IPS-20b (cell line): ENCODE measurements around the gene C4BPB.

ENCODE experiments used
- H3K27ac ChIP-seq: one replicate; pipeline ENCODE4 v1.5.1; 2013; ENCODE audit warnings: low read length
- H3K27me3 ChIP-seq: 2 replicates; pipeline ENCODE4 v1.6.1; 2013; ENCODE audit warnings: mild to moderate bottlenecking, low read length, inconsistent platforms; ENCODE audit not compliant: insufficient read depth
- H3K36me3 ChIP-seq: 2 replicates; pipeline ENCODE4 v1.6.1; 2013; ENCODE audit warnings: low read depth, mild to moderate bottlenecking, inconsistent platforms, low read length, moderate library complexity; ENCODE audit not compliant: insufficient read depth
- H3K4me1 ChIP-seq: 2 replicates; pipeline ENCODE4 v1.6.1; 2013; ENCODE audit warnings: mild to moderate bottlenecking, control low read depth, inconsistent platforms, low read length, moderate library complexity; ENCODE audit not compliant: insufficient read depth
- H3K4me3 ChIP-seq: 2 replicates; pipeline ENCODE4 v1.5.1; 2013; ENCODE audit warnings: mild to moderate bottlenecking, low read length, inconsistent platforms
- H3K9ac ChIP-seq: 2 replicates; pipeline ENCODE4 v1.6.1; 2013; ENCODE audit warnings: low read depth, mild to moderate bottlenecking, inconsistent platforms, low read length, moderate library complexity
- H3K9me3 ChIP-seq: 2 replicates; pipeline ENCODE4 v1.6.1; 2013; ENCODE audit warnings: mild to moderate bottlenecking, low read depth, low read length, inconsistent platforms; ENCODE audit not compliant: insufficient read depth

C4BPB gene

GRCh38 chr1:207063014-207063413 is 25.6 kb upstream of the C4BPB start:
- no peaks in the 10 kb centered on the region for H3K27me3 ChIP-seq
- H3K36me3 ChIP-seq, result peaks cover 44% of the 10 kb centered on the region
- H3K4me1 ChIP-seq, result no peaks in the 10 kb centered on the region

GRCh38 chr1:207064561-207064960 is 24.1 kb upstream of the C4BPB start:
- H3K9ac ChIP-seq, result no peak overlapping the region

More at GRCh38 chr1:207063014-207063413, 25.6 kb upstream of the C4BPB start:
- no peak overlapping the region for H3K9ac ChIP-seq
- no peaks in the 10 kb centered on the region for H3K9me3 ChIP-seq
- no peak overlapping the region for H3K27ac ChIP-seq
- no peak overlapping the region for H3K4me3 ChIP-seq

DNA sequence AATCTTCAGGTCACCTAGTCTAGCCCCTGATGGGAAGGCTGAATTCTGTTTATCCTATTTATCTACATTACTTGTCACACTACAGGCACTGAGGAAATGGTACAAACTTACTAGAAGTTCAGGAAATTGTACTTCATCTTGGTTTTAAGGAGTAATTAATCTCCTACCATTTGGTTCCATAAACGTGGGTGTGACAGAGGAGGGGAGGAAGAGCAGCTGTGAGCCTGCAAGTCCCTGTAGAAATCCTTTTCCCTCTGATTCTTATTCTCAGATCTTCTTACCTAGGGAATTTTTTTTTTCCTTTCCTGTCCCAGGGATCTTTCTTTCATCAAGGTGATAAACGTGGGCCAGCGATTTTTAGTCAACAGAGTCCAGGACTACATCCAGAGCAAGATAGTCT is 21.5 kb upstream of the C4BPB start:
- Histone ChIP-seq H3K36me3 (peaks cover 76% of the 10 kb centered on the region), H3K4me3 (no peak overlapping the region), H3K9ac (no peak overlapping the region; the same call in 1 of the 2 replicates), H3K27me3 (no peaks in the 10 kb centered on the region), H3K9me3 (no peaks in the 10 kb centered on the region), H3K4me1 (no peaks in the 10 kb centered on the region), H3K27ac (no peak overlapping the region)

More at GRCh38 chr1:207064561-207064960, 24.1 kb upstream of the C4BPB start:
- H3K36me3 ChIP-seq, result peaks cover 56% of the 10 kb centered on the region
- H3K9me3 ChIP-seq, result no peaks in the 10 kb centered on the region
- no peak overlapping the region for H3K4me3 ChIP-seq
- H3K27me3 ChIP-seq, result no peaks in the 10 kb centered on the region
- H3K4me1 ChIP-seq, result no peaks in the 10 kb centered on the region
- H3K27ac ChIP-seq, result no peak overlapping the region

GRCh38 chr1:207067665-207068064 is 21.0 kb upstream of the C4BPB start:
- no peak overlapping the region for H3K4me3 ChIP-seq
- no peaks in the 10 kb centered on the region for H3K4me1 ChIP-seq
- no peaks in the 10 kb centered on the region for H3K9me3 ChIP-seq
- no peak overlapping the region for H3K9ac ChIP-seq
- H3K27me3 ChIP-seq, result no peaks in the 10 kb centered on the region
- peaks cover 72% of the 10 kb centered on the region for H3K36me3 ChIP-seq
- H3K27ac ChIP-seq, result no peak overlapping the region

- peaks cover 63% of the 10 kb centered on the region for H3K36me3 ChIP-seq
- H3K27ac ChIP-seq, result no peak overlapping the region
- no peaks in the 10 kb centered on the region for H3K27me3 ChIP-seq
- no peaks in the 10 kb centered on the region for H3K9me3 ChIP-seq
- H3K9ac ChIP-seq, result no peak overlapping the region
- no peaks in the 10 kb centered on the region for H3K4me1 ChIP-seq
- H3K4me3 ChIP-seq, result no peak overlapping the region
Measured at GRCh38 chr1:207069061-207069460, 19.6 kb upstream of the C4BPB start.

DNA sequence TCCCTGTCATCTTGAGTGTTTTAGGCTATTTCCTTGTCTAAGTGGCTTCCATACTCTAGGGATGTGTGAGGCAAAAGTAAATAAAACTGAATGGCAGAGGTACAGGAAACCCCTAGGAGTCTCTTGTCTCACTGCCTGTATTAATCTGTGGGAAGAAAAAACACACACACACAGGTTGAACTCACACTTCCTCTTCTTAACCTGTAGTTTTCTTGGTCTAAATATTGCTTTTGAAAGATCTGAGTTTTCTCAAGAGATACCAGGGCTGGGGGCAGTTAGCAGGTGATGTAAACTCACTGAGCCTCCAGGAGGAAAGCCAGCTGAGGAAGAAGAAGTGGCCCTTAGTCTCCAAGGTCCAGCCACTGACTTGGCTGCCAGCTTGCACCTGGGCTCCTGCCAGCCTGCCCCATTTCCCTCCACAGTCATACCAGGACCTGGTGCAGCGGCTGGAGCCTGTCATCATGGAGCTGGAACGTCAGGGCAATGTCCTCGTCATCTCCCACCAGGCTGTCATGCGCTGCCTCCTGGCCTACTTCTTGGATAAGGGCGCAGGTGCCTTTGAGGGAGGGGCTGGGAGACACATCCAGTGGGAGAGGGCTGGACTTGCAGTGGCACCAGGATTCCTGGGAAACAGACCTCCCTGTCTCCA is 18.7 kb upstream of the C4BPB start:
- Histone ChIP-seq H3K27me3 (no peaks in the 10 kb centered on the region), H3K36me3 (peaks cover 66% of the 10 kb centered on the region)

DNA sequence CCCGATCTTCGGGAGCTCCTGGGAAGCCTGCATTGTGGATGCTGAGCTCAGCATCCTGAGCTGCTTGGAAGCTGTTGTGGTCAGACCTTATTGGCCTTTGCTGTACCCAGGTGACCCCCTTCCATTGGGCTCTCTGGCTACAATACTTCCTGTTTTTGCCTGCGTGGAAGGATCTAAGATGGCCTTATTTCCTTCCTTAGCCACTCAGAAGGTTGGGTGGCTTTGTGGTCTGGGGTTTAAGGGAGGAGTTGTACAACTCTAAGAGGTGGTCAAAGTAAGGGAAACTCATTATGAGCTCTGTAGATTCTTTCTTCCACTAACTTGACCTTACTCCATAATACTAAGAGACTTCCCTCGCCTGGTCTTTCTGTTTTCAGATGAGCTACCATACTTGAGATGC is 17.8 kb upstream of the C4BPB start:
- Histone ChIP-seq H3K27me3 (no peaks in the 10 kb centered on the region), H3K36me3 (peaks cover 65% of the 10 kb centered on the region), H3K27ac (no peak overlapping the region), H3K9ac (no peak overlapping the region), H3K4me1 (no peaks in the 10 kb centered on the region), H3K4me3 (no peak overlapping the region), H3K9me3 (no peaks in the 10 kb centered on the region)

More for the DNA sequence above, 18.7 kb upstream of the C4BPB start:
- H3K9ac ChIP-seq, result no peak overlapping the region
- no peaks in the 10 kb centered on the region for H3K4me1 ChIP-seq
- no peak overlapping the region for H3K27ac ChIP-seq
- no peaks in the 10 kb centered on the region for H3K9me3 ChIP-seq
- H3K4me3 ChIP-seq, result no peak overlapping the region

DNA sequence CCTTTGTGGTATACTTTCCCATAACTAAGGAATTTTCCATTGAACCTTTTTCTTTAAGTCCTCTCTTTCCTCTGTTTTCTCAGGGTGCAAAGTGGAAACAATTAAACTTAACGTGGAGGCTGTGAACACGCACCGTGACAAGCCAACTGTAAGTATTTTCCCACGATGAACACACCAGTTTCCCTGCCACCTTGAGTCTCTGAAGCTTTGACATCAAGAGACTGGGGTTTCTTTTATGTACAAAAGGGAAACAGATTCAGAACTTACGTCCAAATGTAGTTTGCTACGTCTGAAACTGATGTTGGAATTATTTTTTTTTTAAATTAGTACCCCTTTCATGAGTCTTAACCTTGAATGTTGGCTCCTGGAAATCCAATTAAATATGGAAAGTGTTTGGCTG is 17.2 kb upstream of the C4BPB start:
- H3K27me3 ChIP-seq, result no peaks in the 10 kb centered on the region
- no peaks in the 10 kb centered on the region for H3K9me3 ChIP-seq
- peaks cover 60% of the 10 kb centered on the region for H3K36me3 ChIP-seq

GRCh38 chr1:207072233-207072632 is 16.4 kb upstream of the C4BPB start:
- H3K9ac ChIP-seq, result no peak overlapping the region
- no peak overlapping the region for H3K27ac ChIP-seq
- peaks cover 60% of the 10 kb centered on the region for H3K36me3 ChIP-seq
- no peaks in the 10 kb centered on the region for H3K9me3 ChIP-seq
- H3K4me3 ChIP-seq, result no peak overlapping the region
- H3K4me1 ChIP-seq, result no peaks in the 10 kb centered on the region
- no peaks in the 10 kb centered on the region for H3K27me3 ChIP-seq

More for the DNA sequence above, 17.2 kb upstream of the C4BPB start:
- Histone ChIP-seq H3K4me1 (no peaks in the 10 kb centered on the region), H3K9ac (no peak overlapping the region), H3K27ac (no peak overlapping the region), H3K4me3 (no peak overlapping the region)

- Histone ChIP-seq H3K9ac (no peak overlapping the region), H3K36me3 (peaks cover 44% of the 10 kb centered on the region), H3K4me1 (no peaks in the 10 kb centered on the region), H3K27me3 (no peaks in the 10 kb centered on the region), H3K27ac (no peak overlapping the region), H3K4me3 (no peak overlapping the region), H3K9me3 (no peaks in the 10 kb centered on the region)
Measured at GRCh38 chr1:207073906-207074820, 14.5 kb upstream of the C4BPB start.

- Histone ChIP-seq H3K4me3 (no peak overlapping the region), H3K27ac (no peak overlapping the region)
Measured at GRCh38 chr1:207076181-207076955, 12.3 kb upstream of the C4BPB start.

More at GRCh38 chr1:207076181-207076955, 12.3 kb upstream of the C4BPB start:
- Histone ChIP-seq H3K9ac (no peak overlapping the region), H3K4me1 (no peaks in the 10 kb centered on the region), H3K27me3 (no peaks in the 10 kb centered on the region), H3K9me3 (no peaks in the 10 kb centered on the region), H3K36me3 (peaks cover 23% of the 10 kb centered on the region)
